Heart left ventricle (tissue), 16 donors: ENCODE measurements around the gene MEX3D. TPM values are rescaled to one million over a fixed set of nuclear protein-coding genes. Genes with fewer than 3 reads are reported as not detected.

Experiments
- ATAC-seq, 4 donors: fragments of 200-7000 bp; cut with Tn5 transposase; one replicate each; pipeline ENCODE4 v1.9.1; 2020 to 2022; ENCODE audit warnings: moderate library complexity in 4 of 4, mild to moderate bottlenecking in 3 of 4, moderate number of reproducible peaks in 1 of 4
- DNase-seq, 5 donors: peaks; one replicate each; pipeline ENCODE4 v3.0.0-alpha.2; 2020
- H3K27ac ChIP-seq, 12 donors: fragments of 200-600 bp; sonication (generic) in 4 of 12; one replicate each; pipeline versions ENCODE4 v1.5.0 to v1.8.0; 2016 to 2022; ENCODE audit warnings: mild to moderate bottlenecking in 2 of 12
- H3K27me3 ChIP-seq, 9 donors: fragments of 200-600 bp; sonication (generic) in 2 of 9; one replicate each; pipeline versions ENCODE4 v1.5.1 to v1.8.0; 2016 to 2022; ENCODE audit warnings: mild to moderate bottlenecking in 3 of 9
- H3K36me3 ChIP-seq, 9 donors: fragments of 200-600 bp; sonication (generic) in 2 of 9; one replicate each; pipeline versions ENCODE4 v1.5.0 to v1.8.0; 2018 to 2022; ENCODE audit warnings: mild to moderate bottlenecking in 2 of 9
- H3K4me1 ChIP-seq, 12 donors: fragments of 200-600 bp; sonication (generic) in 4 of 12; one replicate each; pipeline versions ENCODE4 v1.5.0 to v1.8.0; 2016 to 2022; ENCODE audit warnings: mild to moderate bottlenecking in 3 of 12
- H3K4me3 ChIP-seq, 12 donors: fragments of 200-600 bp; sonication (generic) in 4 of 12; one replicate each; pipeline versions ENCODE4 v1.5.0 to v1.8.0; 2017 to 2022; ENCODE audit warnings: mild to moderate bottlenecking in 9 of 12, moderate library complexity in 4 of 12
- H3K9me3 ChIP-seq, 12 donors: fragments of 200-600 bp; sonication (generic) in 4 of 12; one replicate each; pipeline versions ENCODE4 v1.5.0 to v1.8.0; 2016 to 2022; ENCODE audit warnings: mild to moderate bottlenecking in 1 of 12
- POLR2A ChIP-seq, 2 donors: fragments of 450-650 bp; IDR thresholded peaks; one replicate each; pipeline ENCODE4 v1.6.1; 2017; ENCODE audit warnings: antibody characterized with exemption in 2 of 2, mild to moderate bottlenecking in 2 of 2, moderate library complexity in 2 of 2
- WGBS, 4 donors: extraction: QIAGEN DNeasy Blood & Tissue Kit in 2 of 4; methylation state at CpG; one replicate each; pipeline versions ENCODE4 v1.1.5 to v1.1.7; 2013 to 2018; 5-methylcytosine and 5-hydroxymethylcytosine counted together
- intact Hi-C, 10 donors: fragments of 100-400 bp; cut with DNase I; formaldehyde crosslinking; loops; one replicate each; pipeline versions ENCODE4 v1.11.1 to v1.14.2; 2022
- polyA plus RNA-seq, 2 donors: library from polyadenylated mRNA; stranded (reverse); fragments of 200-250 nt; gene quantifications; one replicate each; pipeline ENCODE4 v1.2.3, GENCODE V29; 2013
- total RNA-seq, 9 donors: library from RNA; depleted of rRNA in 2 of 9; stranded (reverse); fragments of >200 nt in 2 of 9; fragmentation: NEBNext Ultra II Directional in 3 of 9; extraction: Animal tissue kit (Norgen Biotek cat#: 25700) in 3 of 9; gene quantifications; one replicate each; pipeline versions ENCODE4 v1.1.0 to v1.2.4, GENCODE V29; 2016 to 2023
- TF ChIP-seq, protein P1 (sequence below), 12 donors: fragments of 200-600 bp; sonication (generic) in 4 of 12; IDR thresholded peaks; one replicate each; pipeline versions ENCODE4 v1.5.0 to v1.8.0; 2018 to 2022; ENCODE audit warnings: antibody characterized with exemption in 12 of 12, mild to moderate bottlenecking in 5 of 12
- donor health status: ischemic (EF 13 %, LVEDD 7.1; RV severe dilation, severe dysfunction).
- donor health status: healthy with polysubstance abuse.
- donor health status: DM: no; HTN: yes; CAD: no.
- donor health status: DM: no; HTN: no; CAD: no.
- donor health status: ischemic (EF 25% LVEDD 6.9; RV normal size, moderate dysfunction).
- donor health status: ischemic (EF 25% LVEDD 5.7; RV mildly dilated, moderate dysfunction).
- donor health status: healthy.
- donor health status: DM: yes; HTN: yes; CAD: no.
- donor health status: ischemic (EF 35%, LVEDD 5.7; RV mildly dilated, moderate dysfunction).
- donor health status: nonischemic (EF 11% LVEDD 7.7; RV severe dilation, severe dysfunction).
- donor health status: DM: yes; HTN: yes; CAD: no.
- donor health status: PGD.
- donor health status: ischemic (EF 29% LVEDD 5.4; RV normal size, mild dysfunction).
- donor health status: nonischemic (EF 23%, LVEDD 6.1; RV moderate dilation, normal function).

Gene MEX3D
- total and polyA plus RNA-seq, 11 donors: 1.9 to 18.6 (median 8.0) TPM

DNA sequence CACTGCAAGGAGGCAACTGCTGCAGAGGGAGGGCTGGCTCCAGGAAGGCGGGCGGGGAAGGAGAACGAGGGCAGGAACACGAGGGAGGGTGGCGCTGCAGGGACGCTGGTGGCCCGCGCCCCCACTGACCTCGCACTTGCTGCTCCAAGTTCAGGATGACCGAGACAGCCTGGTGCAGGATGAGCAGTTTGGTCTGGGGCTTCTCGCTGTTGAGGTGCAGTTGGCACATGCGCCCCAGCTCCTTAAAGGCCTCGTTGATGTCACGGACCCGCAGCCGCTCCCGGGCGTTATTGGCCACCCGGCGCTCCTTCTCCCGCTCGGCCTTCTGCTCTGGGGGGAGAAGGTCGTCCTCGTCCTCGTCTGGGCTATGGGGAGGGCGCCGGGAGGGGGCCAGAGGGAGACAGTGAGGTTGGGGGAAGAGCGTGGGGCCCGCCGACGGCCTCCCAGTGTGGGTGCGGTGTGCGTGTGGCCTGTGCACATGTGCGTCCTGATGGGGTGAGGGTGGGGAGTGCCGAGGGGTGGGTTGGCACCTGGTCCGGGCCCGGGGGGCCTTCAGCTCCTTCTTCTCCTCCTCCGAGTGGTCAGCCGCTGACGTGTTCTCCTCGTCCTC lies 47.1 kb upstream of the MEX3D start:
- ATAC-seq: no peak
- Histone ChIP-seq H3K4me3 (no peak overlapping the region), H3K36me3 (peaks cover 0 to 84% (median 55%) of the 10 kb centered on the region in 9 donors), H3K27ac (no peak overlapping the region), H3K9me3 (no peaks in the 10 kb centered on the region), H3K27me3 (no peaks in the 10 kb centered on the region), H3K4me1 (peaks cover 0 to 23% (median 9%) of the 10 kb centered on the region in 12 donors)
- TF ChIP-seq, protein P1, sequence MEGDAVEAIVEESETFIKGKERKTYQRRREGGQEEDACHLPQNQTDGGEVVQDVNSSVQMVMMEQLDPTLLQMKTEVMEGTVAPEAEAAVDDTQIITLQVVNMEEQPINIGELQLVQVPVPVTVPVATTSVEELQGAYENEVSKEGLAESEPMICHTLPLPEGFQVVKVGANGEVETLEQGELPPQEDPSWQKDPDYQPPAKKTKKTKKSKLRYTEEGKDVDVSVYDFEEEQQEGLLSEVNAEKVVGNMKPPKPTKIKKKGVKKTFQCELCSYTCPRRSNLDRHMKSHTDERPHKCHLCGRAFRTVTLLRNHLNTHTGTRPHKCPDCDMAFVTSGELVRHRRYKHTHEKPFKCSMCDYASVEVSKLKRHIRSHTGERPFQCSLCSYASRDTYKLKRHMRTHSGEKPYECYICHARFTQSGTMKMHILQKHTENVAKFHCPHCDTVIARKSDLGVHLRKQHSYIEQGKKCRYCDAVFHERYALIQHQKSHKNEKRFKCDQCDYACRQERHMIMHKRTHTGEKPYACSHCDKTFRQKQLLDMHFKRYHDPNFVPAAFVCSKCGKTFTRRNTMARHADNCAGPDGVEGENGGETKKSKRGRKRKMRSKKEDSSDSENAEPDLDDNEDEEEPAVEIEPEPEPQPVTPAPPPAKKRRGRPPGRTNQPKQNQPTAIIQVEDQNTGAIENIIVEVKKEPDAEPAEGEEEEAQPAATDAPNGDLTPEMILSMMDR (IDR thresholded peaks at IDR 0.05): no peak
- no peak for TF ChIP-seq POLR2A (IDR thresholded peaks at IDR 0.05)
- intact Hi-C loops: loop anchor here in 1 of 10 donors (5.0 kb wide), 1 partner anchor 152 kb away; no protein-coding TSS in a partner anchor
- DNase-seq: peak in 1 of 5 donors; percentile 54
- 90 to 94% (median 92%) methylated on average over 40 to 41 of the region's 41 CpGs for WGBS, 4 donors

DNA sequence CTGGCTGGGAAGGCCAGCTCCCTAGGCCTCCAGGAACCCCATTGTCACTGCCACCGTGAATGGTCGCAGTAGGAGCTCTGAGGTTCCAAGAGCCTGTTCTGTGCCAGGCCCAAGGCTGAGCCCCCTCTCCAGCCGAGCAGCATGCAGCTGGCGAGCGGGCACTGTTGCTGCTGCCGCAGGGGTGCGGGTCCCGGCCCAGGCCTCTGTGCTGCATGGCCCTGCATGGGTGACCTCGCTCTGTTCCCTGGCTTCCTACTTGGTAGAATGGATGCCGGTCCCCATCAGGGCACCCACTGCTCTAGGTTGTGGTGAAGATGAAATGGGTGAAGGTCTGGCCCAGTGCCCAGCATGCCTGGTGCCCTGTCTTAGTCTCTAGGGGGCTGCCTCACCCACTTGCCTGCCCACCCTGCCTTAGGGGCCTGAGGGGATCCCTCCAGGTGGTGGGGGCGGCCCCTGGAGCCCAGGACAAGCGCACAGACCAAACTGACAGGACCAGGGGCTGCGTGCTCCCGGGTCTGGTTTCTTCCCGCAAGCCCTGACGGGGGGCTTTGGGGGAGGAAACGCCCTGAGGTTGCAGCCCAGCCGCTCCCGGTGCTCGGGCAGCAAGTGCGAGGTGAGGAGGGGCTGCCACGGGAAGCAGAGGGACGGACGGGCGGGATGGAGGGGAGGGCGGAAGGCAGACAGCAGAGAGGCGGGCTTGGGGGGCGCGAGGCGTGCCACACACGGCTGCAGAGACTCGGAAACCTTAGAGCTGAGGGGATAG lies 45.9 kb upstream of the MEX3D start:
- 92 to 94% (median 93%) methylated on average over 29 to 32 of the region's 32 CpGs for WGBS, 4 donors
- Histone ChIP-seq H3K4me1 (peaks cover 0 to 23% (median 9%) of the 10 kb centered on the region in 12 donors), H3K4me3 (no peak overlapping the region), H3K9me3 (no peaks in the 10 kb centered on the region), H3K27me3 (no peaks in the 10 kb centered on the region), H3K27ac (no peak overlapping the region), H3K36me3 (peaks cover 0 to 71% (median 51%) of the 10 kb centered on the region in 9 donors)
- intact Hi-C loops: loop anchor here in 1 of 10 donors (5.0 kb wide), 1 partner anchor 43 kb away; no protein-coding TSS in a partner anchor
- no peak for TF ChIP-seq POLR2A (IDR thresholded peaks at IDR 0.05)
- TF ChIP-seq, protein P1 (IDR thresholded peaks at IDR 0.05): no peak
- DNase-seq: no peak
- ATAC-seq: no peak

DNA sequence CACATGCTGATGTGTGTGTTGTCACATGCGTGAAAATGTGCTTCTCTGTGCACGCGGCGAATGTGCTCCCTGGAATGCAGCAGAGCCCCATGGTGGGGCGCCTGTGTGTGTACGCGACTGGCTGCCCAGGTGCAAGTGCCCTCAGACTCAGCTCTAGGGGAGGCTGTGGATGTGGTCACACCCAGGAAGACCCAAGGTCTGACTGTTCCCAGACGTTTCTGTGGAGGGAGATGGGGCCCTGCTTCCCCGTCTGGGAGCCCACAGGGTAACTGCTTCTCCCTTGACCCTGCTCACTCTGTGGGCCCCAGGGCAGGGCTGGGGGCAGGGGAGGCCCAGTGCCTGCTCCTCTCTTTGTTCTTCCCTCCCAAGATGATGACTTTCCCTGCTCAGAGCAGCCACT lies 45.0 kb upstream of the MEX3D start:
- no peak overlapping the region for H3K27ac ChIP-seq
- peaks cover 0 to 18% (median 9%) of the 10 kb centered on the region in 12 donors for H3K4me1 ChIP-seq
- DNase-seq (no peak), ATAC-seq (no peak)
- peaks cover 0 to 67% (median 48%) of the 10 kb centered on the region in 9 donors for H3K36me3 ChIP-seq
- WGBS, 4 donors: 82 to 91% (median 84%) methylated on average over 7 to 9 of the region's 9 CpGs
- no peak for TF ChIP-seq POLR2A (IDR thresholded peaks at IDR 0.05)
- no peaks in the 10 kb centered on the region for H3K9me3 ChIP-seq
- intact Hi-C loops: loop anchor here in 1 of 10 donors (5.0 kb wide), 1 partner anchor 44 kb away; no protein-coding TSS in a partner anchor
- H3K4me3 ChIP-seq: no peak overlapping the region
- no peaks in the 10 kb centered on the region for H3K27me3 ChIP-seq

DNA sequence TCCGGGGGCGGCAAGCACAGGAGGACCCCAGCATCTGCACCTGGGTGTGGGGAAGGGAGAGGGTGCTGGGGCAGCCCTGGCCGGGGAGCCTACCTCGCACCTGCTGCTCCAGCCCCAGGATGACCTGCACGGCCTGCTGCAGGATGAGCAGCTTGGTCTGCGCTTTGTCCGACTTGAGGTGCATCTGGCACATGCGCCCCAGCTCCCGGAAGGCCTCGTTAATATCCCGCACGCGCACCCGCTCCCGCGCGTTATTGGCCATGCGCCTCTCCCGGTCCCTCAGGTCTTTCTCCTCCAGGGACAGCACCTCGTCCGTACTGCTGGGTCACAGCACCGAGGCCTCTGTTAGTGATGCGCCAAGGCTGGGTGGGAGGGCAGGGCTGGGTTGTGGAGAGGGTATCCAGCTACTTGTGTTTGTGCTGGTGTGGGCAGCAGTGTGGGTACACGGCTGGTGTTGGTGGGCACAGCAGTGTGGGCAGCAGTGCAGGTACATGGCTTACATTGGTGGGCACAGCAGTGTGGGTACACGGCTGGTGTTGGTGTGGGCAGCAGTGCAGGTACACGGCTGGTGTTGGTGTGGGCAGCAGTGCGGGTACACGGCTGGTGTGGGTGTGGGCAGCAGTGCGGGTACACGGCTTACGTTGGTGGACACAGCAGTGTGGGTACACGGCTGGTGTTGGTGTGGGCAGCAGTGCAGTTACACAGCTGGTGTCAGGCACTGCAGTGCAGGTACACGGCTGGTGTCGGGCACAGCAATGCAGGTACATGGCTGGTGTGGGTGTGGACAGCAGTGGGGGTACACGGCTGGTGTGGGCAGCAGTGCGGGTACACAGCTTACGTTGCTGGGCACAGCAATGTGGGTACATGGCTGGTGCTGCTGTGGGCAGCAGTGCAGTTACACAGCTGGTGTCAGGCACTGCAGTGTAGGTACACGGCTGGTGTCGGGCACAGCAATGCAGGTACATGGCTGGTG lies 44.3 kb upstream of the MEX3D start:
- Histone ChIP-seq H3K36me3 (peaks cover 0 to 63% (median 46%) of the 10 kb centered on the region in 9 donors), H3K4me3 (no peak overlapping the region), H3K9me3 (no peaks in the 10 kb centered on the region), H3K27ac (no peak overlapping the region), H3K4me1 (peaks cover 0 to 12% (median 6%) of the 10 kb centered on the region in 12 donors), H3K27me3 (no peaks in the 10 kb centered on the region)
- no peak for TF ChIP-seq POLR2A (IDR thresholded peaks at IDR 0.05)
- TF ChIP-seq, protein P1 (IDR thresholded peaks at IDR 0.05): no peak
- intact Hi-C loops: loop anchor here in 1 of 10 donors (5.0 kb wide), 1 partner anchor 45 kb away; no protein-coding TSS in a partner anchor
- ATAC-seq (no peak), DNase-seq (no peak)
- 94 to 95% (median 95%) methylated on average over 32 to 39 of the region's 39 CpGs for WGBS, 4 donors
